Left renal pelvis (tissue), 4 donors: Measurements from ENCODE around the gene GON7. TPM values are rescaled to one million over a fixed set of nuclear protein-coding genes. Genes with fewer than 3 reads are reported as not detected.
"Not testable (repeated sequence)": the region's sequence is repeated elsewhere in the genome, so short reads cannot be mapped to it uniquely, and the experiment has no call there.

Source experiments
- DNase-seq, 4 donors: peaks; one replicate each; pipeline ENCODE4 v3.0.0-alpha.2; 2013; ENCODE audit warnings: low read depth in 4 of 4, low spot score in 3 of 4
- polyA plus RNA-seq, 4 donors: library from polyadenylated mRNA; unstranded; fragments of 120-200 nt; gene quantifications; one replicate each; pipeline ENCODE4 v1.2.1, GENCODE V29; 2013; ENCODE audit not compliant: insufficient read length in 4 of 4

The GON7 gene
- polyA plus RNA-seq, 4 donors, result 10.3 to 22.0 (median 19.8) TPM

GRCh38 chr14:93160353-93160801, 46.5 kb downstream of the GON7 start:
- no peak for DNase-seq

GRCh38 chr14:93159625-93160352, 47.1 kb downstream of the GON7 start:
- DNase-seq, result not testable (repeated sequence)

DNA sequence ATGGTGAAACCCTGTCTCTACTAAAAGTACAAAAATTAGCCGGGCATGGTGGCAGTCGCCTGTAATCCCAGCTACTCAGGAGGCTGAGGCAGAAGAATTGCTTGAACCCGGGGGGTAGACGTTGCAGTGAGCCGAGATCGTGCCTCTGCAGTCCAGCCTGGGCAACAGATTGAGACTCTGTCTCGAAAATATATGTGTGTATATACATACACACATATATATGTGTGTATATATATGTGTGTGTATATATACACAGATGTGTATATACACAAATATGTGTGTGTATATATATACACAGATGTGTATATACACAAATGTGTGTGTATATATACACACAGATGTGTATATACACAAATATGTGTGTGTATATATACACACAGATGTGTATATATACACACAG, 48.5 kb downstream of the GON7 start:
- DNase-seq, result not testable (repeated sequence)

- no peak for DNase-seq
Observed at GRCh38 chr14:93156693-93157369, 50.0 kb downstream of the GON7 start.

DNA sequence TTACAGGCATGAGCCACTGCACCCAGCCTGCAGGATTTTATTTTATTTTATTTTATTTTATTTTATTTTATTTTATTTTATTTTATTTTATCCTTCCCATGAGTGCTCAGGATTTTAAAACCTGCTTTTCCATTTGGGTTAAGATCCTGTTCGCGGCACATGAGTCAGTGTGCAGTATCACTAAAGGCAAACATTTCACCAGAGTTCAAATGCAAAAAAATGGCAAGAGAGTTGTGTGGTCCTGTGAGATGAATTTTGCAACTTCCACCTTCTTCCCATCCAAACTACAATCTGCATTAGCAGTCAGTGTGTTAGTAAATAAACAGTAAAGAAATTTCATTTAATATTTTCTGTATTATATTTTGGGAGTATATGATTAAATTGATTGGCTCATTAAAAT, 51.2 kb downstream of the GON7 start:
- no peak for DNase-seq

DNA sequence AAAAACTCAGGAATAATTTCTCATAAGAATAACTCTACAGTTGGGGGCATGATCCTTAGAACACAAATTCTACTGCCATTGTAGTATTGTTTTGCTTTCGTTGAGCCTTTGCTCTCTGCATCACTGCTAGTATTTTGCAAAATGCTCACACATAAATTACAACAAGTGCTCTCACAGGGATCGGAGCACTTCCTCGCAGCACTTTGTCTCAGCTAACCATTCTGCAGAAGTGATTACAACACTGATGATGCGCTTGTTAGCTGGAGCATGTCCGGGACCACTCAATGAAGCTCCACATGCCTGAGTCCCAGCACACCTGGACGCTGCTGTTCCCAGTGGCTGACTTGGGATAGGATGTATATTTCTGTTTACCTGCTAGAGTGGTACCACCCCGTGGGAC, 53.7 kb downstream of the GON7 start:
- DNase-seq, result no peak

Other genes with a start within 250 kb of the GON7 start
- 10 to 100 TPM; 16.5 to 33.7 (median 28.0) TPM for gene ITPK1, start 91.1 kb downstream of the GON7 start, polyA plus RNA-seq
- gene MOAP1, start 22.2 kb downstream of the GON7 start, polyA plus RNA-seq, result 10 to 100 TPM; 30.9 to 49.2 (median 38.9) TPM
- 10 to 100 TPM; 25.2 to 44.7 (median 36.6) TPM for gene LYSET, start 21.7 kb downstream of the GON7 start, polyA plus RNA-seq
- 10 to 100 TPM; 34.6 to 43.9 (median 39.5) TPM for gene UBR7, start 191 bp upstream of the GON7 start, polyA plus RNA-seq
- gene BTBD7, start 126.0 kb upstream of the GON7 start, polyA plus RNA-seq, result 10 to 100 TPM; 33.3 to 55.7 (median 52.4) TPM
- gene COX8C, start 140.1 kb upstream of the GON7 start, polyA plus RNA-seq, result 1 to 10 TPM in 1 of 4 donors, under 1 TPM in 2, not detected in 1; 0.32 to 1.2 (median 0.46) TPM
- 1 to 10 TPM in 1 of 4 donors, under 1 TPM in 3; 0.38 to 1.1 (median 0.89) TPM for gene UNC79, start 223.9 kb upstream of the GON7 start, polyA plus RNA-seq